K562 (cell line): ENCODE results near the gene CXCL17. TPM values are rescaled to one million over a fixed set of nuclear protein-coding genes. Genes with fewer than 3 reads are reported as not detected.
A peak's percentile ranks its signal among the peaks of the same experiment; 100 is the strongest.

Experiments
- ATF1 ChIP-seq, 2 experiments: fragments of 450-650 bp in 1 of 2; IDR thresholded peaks; 2 replicates each; pipeline ENCODE4 v1.6.1; 2016; ENCODE audit warnings: missing compliant biosample characterization in 1 of 2, missing genetic modification characterization in 1 of 2
- BRF2 ChIP-seq: IDR thresholded peaks from 3 replicates; pipeline ENCODE4 v1.6.1; 2011; ENCODE audit warnings: borderline replicate concordance, mild to moderate bottlenecking; ENCODE audit not compliant: insufficient read length, insufficient read depth
- EHMT2 ChIP-seq: fragments of 450-650 bp; IDR thresholded peaks from 2 replicates; pipeline ENCODE4 v1.6.1; 2018; ENCODE audit warnings: antibody characterized with exemption
- HDAC6 ChIP-seq: IDR thresholded peaks from 2 replicates; pipeline ENCODE4 v1.6.1; 2012; ENCODE audit warnings: low read depth, mild to moderate bottlenecking, control low read depth, inconsistent platforms, low read length, moderate library complexity
- IRF2 ChIP-seq: sonication (generic); formaldehyde crosslinking; IDR thresholded peaks from 2 replicates; pipeline ENCODE4 v1.8.1; 2022; ENCODE audit warnings: mild to moderate bottlenecking, missing genetic modification reagents
- KLF10 ChIP-seq: fragments of 250-450 bp; sonication (Bioruptor Pico); IDR thresholded peaks from 2 replicates; pipeline ENCODE4 v1.6.1; 2021; ENCODE audit warnings: matching md5 sums
- MAZ ChIP-seq, 2 experiments: fragments of 450-650 bp in 1 of 2; sonication (generic) in 1 of 2; formaldehyde crosslinking; IDR thresholded peaks in 1 of 2; conservative IDR thresholded peaks in 1 of 2; 2 replicates each; pipeline versions ENCODE4 v1.4.0 to v1.5.0; 2020; ENCODE audit warnings: mild to moderate bottlenecking in 1 of 2, missing genetic modification reagents in 1 of 2
- MTF1 ChIP-seq: fragments of 250-450 bp; sonication (Bioruptor Pico); IDR thresholded peaks from 2 replicates; pipeline ENCODE4 v1.9.0; 2021; ENCODE audit warnings: moderate library complexity, mild to moderate bottlenecking, inconsistent platforms, borderline replicate concordance
- NFRKB ChIP-seq: fragments of 450-650 bp; IDR thresholded peaks from 2 replicates; pipeline ENCODE4 v1.6.1; 2016; ENCODE audit warnings: low read depth
- PML ChIP-seq: IDR thresholded peaks from 2 replicates; pipeline ENCODE4 v1.6.1; 2012; ENCODE audit warnings: low read length, inconsistent platforms
- SMC3 ChIP-seq: conservative IDR thresholded peaks from 2 replicates; pipeline ENCODE4 v1.6.1; 2011; ENCODE audit warnings: low read depth, low read length, improper control_type of control experiment; ENCODE audit not compliant: insufficient read depth
- TEAD1 ChIP-seq, 2 experiments: fragments of 450-650 bp in 1 of 2; sonication (generic) in 1 of 2; formaldehyde crosslinking; IDR thresholded peaks; 2 replicates each; pipeline versions ENCODE4 v1.4.0 to v1.8.0; 2020 to 2022; ENCODE audit warnings: mild to moderate bottlenecking in 2 of 2, missing genetic modification reagents in 1 of 2
- YY1 ChIP-seq, 3 experiments: IDR thresholded peaks; 2 replicates each; pipeline ENCODE4 v1.6.1; 2011; ENCODE audit warnings: low read length in 2 of 3, mild to moderate bottlenecking in 2 of 3, moderate library complexity in 2 of 3, borderline replicate concordance in 1 of 3, control low read depth in 1 of 3, low read depth in 1 of 3; ENCODE audit not compliant: insufficient read depth in 3 of 3, insufficient replicate concordance in 2 of 3, control insufficient read depth in 1 of 3, insufficient read length in 1 of 3; ENCODE audit errors: extremely low read depth in 1 of 3
- ZBTB1 ChIP-seq: sonication (generic); formaldehyde crosslinking; IDR thresholded peaks from 2 replicates; pipeline ENCODE4 v1.8.1; 2023; ENCODE audit warnings: missing genetic modification reagents, low read depth, mild to moderate bottlenecking, borderline replicate concordance
- ZBTB49 ChIP-seq: sonication (generic); formaldehyde crosslinking; IDR thresholded peaks from 2 replicates; pipeline ENCODE4 v1.8.0; 2022; ENCODE audit warnings: missing genetic modification reagents, mild to moderate bottlenecking, borderline replicate concordance
- ZNF24 ChIP-seq: fragments of 450-650 bp; IDR thresholded peaks from 2 replicates; pipeline ENCODE4 v1.6.1; 2016
- ZNF316 ChIP-seq: fragments of 450-650 bp; IDR thresholded peaks from 2 replicates; pipeline ENCODE4 v1.6.1; 2016
- ZNF589 ChIP-seq: fragments of 200-800 bp; sonication (Bioruptor generic); IDR thresholded peaks from 2 replicates; pipeline ENCODE4 v1.6.1; 2016; ENCODE audit warnings: low read depth, missing genetic modification characterization, missing compliant biosample characterization
- ZNF780A ChIP-seq: fragments of 250-450 bp; sonication (Bioruptor Pico); IDR thresholded peaks from 2 replicates; pipeline ENCODE4 v1.5.0; 2021; ENCODE audit warnings: mild to moderate bottlenecking
- polyA plus RNA-seq, 8 experiments: library from polyadenylated mRNA; depleted of rRNA in 4 of 8; stranded (reverse) in 5 of 8; unstranded in 3 of 8; fragments of >200 nt; fragmentation: Nextera tagmentation in 2 of 8; fragmentation: Illumina TruSeq in 1 of 8; extraction: Ambion mirVana in 2 of 8; extraction: Trizol in 1 of 8; gene quantifications; 2 replicates each; pipeline versions ENCODE4 v1.2.1 to v1.2.3, GENCODE V29; 2011 to 2014; ENCODE audit warnings: inconsistent platforms in 1 of 8, missing spikeins in 1 of 8
- total RNA-seq, 7 experiments: library from RNA; depleted of rRNA in 6 of 7; stranded (reverse); fragments of >200 nt in 6 of 7; fragmentation: Illumina TruSeq in 2 of 7; extraction: Trizol in 2 of 7; gene quantifications; 2 replicates each; pipeline versions ENCODE4 v1.2.1 to v1.2.3, GENCODE V29; 2011 to 2021; ENCODE audit warnings: low replicate concordance in 1 of 7
- TF ChIP-seq, protein P1 (sequence below): fragments of 250-450 bp; sonication (Bioruptor Pico); IDR thresholded peaks from 2 replicates; pipeline ENCODE4 v1.4.0; 2020; ENCODE audit warnings: mild to moderate bottlenecking
- TF ChIP-seq, protein P2 (sequence below): fragments of 250-450 bp; sonication (Bioruptor Pico); IDR thresholded peaks from 2 replicates; pipeline ENCODE4 v1.5.1; 2021; ENCODE audit warnings: mild to moderate bottlenecking

CXCL17 gene
- total and polyA plus RNA-seq, 9 of the 15 experiments (the other 6 are each of a cell fraction or from before 2014, with no cell fraction given): 0.10 to 0.15 TPM; not detected in 7

DNA sequence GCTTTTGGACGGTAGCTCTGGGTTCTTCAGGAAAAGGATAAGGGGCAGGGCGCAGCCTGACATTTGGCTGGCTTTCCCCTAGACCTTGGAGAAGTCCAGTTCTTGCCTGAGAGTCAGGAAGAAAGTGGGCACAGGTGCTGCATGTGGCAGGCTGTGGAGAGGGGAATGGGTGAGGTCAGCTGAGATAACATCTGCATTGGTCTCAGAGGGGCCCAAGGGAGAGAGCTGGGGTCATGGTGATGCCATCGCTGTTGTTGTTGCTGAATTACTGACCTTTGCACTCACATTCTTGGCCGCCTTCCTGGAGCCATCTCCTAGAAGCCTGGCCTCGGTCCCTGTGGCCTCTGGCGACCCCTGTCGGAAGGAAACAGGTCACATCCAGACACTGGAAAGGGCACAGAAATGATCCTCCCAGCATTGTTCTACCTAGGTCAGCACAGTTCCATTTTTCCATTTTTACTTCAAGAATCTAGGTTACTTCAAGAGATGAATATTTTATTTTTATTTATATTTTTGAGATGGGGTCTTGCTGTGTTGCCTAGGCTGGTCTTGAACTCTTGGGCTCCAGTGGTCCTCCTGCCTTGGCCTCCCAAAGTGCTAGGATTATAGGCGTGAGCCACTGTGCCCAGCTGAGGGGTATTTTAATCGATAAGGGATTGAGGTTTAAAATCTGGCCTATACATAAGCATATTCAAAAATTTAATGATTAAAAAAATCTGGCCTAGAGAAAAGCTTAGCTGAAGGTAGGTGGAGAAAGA, 9.1 kb downstream of the CXCL17 start (continued):
- TF ChIP-seq, protein P1, sequence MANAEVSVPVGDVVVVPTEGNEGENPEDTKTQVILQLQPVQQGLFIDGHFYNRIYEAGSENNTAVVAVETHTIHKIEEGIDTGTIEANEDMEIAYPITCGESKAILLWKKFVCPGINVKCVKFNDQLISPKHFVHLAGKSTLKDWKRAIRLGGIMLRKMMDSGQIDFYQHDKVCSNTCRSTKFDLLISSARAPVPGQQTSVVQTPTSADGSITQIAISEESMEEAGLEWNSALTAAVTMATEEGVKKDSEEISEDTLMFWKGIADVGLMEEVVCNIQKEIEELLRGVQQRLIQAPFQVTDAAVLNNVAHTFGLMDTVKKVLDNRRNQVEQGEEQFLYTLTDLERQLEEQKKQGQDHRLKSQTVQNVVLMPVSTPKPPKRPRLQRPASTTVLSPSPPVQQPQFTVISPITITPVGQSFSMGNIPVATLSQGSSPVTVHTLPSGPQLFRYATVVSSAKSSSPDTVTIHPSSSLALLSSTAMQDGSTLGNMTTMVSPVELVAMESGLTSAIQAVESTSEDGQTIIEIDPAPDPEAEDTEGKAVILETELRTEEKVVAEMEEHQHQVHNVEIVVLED (CRISPR knock-in tag): no peak
- TF ChIP-seq YY1 (IDR thresholded peaks at IDR 0.05; ENCODE audit: borderline replicate concordance in 1 of 3, control insufficient read depth in 1 of 3, extremely low read depth in 1 of 3, insufficient read depth in 3 of 3, insufficient read length in 1 of 3, insufficient replicate concordance in 2 of 3, low read depth in 1 of 3, low read length in 2 of 3) (peak in 1 of 3 experiments; percentile 27), IRF2 (CRISPR knock-in tag) (no peak), ZBTB49 (CRISPR knock-in tag) (no peak), PML (no peak), ZNF780A (CRISPR knock-in tag) (no peak), KLF10 (CRISPR knock-in tag) (no peak), ZNF24 (no peak), TEAD1 (CRISPR knock-in tag; IDR thresholded peaks at IDR 0.05) (peak; percentile 36 to 62; a peak in 1 of 4 replicates), ATF1 (CRISPR knock-in tag; IDR thresholded peaks at IDR 0.05) (no peak), ATF1 (tag; IDR thresholded peaks at IDR 0.05) (no peak), ZNF589 (peak; percentile 85), MAZ (CRISPR knock-in tag; conservative IDR thresholded peaks at IDR 0.05 in 1 of 2, IDR thresholded peaks at IDR 0.05 in 1 of 2) (peak in 1 of 2 experiments; percentile 45; a peak in 1 of 4 replicates), HDAC6 (no peak), ZBTB1 (CRISPR knock-in tag) (no peak), BRF2 (no peak), ZNF316 (no peak), SMC3 (peak; percentile 79), NFRKB (0 out of 2 replicates have a peak, but pooled peaks have one; percentile 35), MTF1 (CRISPR knock-in tag) (no peak), EHMT2 (0 out of 2 replicates have a peak, but pooled peaks have one; percentile 29)
- TF ChIP-seq, protein P2, sequence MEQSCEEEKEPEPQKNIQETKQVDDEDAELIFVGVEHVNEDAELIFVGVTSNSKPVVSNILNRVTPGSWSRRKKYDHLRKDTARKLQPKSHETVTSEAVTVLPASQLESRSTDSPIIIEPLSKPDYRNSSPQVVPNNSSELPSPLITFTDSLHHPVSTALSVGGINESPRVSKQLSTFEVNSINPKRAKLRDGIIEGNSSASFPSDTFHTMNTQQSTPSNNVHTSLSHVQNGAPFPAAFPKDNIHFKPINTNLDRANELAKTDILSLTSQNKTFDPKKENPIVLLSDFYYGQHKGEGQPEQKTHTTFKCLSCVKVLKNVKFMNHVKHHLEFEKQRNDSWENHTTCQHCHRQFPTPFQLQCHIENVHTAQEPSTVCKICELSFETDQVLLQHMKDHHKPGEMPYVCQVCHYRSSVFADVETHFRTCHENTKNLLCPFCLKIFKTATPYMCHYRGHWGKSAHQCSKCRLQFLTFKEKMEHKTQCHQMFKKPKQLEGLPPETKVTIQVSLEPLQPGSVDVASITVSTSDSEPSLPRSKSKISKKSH (CRISPR knock-in tag): no peak
